NCI-H128 (cell line): ENCODE results near the gene COL4A3.
"Not testable (repeated sequence)": the region's sequence is repeated elsewhere in the genome, so short reads cannot be mapped to it uniquely, and the experiment has no call there.

Experiments used
- DNase-seq: peaks from one replicate; lab custom pipeline; 2025; ENCODE audit not compliant: unreplicated experiment; lab: John Stamatoyannopoulos, UW

COL4A3 gene

GRCh38 chr2:227154986-227155774 is 9.2 kb upstream of the COL4A3 start:
- DNase-seq, result no peak

GRCh38 chr2:227160164-227160563 is 4.3 kb upstream of the COL4A3 start:
- no peak for DNase-seq

- DNase-seq, result no peak
Measured at GRCh38 chr2:227161947-227162346, 2.5 kb upstream of the COL4A3 start.

GRCh38 chr2:227163485-227163997 is 883 bp upstream of the COL4A3 start:
- DNase-seq, result no peak

- DNase-seq, result no peak
Measured at GRCh38 chr2:227164763-227165291, 403 bp downstream of the COL4A3 start.

- DNase-seq, result not testable (repeated sequence)
Measured at GRCh38 chr2:227171779-227172178, 7.4 kb downstream of the COL4A3 start.

GRCh38 chr2:227177592-227178336 is 13.3 kb downstream of the COL4A3 start:
- no peak for DNase-seq

- DNase-seq, result no peak
Measured at GRCh38 chr2:227179988-227180685, 15.7 kb downstream of the COL4A3 start.

GRCh38 chr2:227180770-227181169 is 16.3 kb downstream of the COL4A3 start:
- no peak for DNase-seq

GRCh38 chr2:227182765-227183164 is 18.3 kb downstream of the COL4A3 start:
- no peak for DNase-seq

- DNase-seq, result no peak
Measured at GRCh38 chr2:227183657-227184367, 19.4 kb downstream of the COL4A3 start.

- no peak for DNase-seq
Measured at GRCh38 chr2:227185615-227186232, 21.3 kb downstream of the COL4A3 start.

GRCh38 chr2:227186751-227187150 is 22.3 kb downstream of the COL4A3 start:
- DNase-seq, result no peak

GRCh38 chr2:227188292-227188691 is 23.9 kb downstream of the COL4A3 start:
- DNase-seq, result no peak

- no peak for DNase-seq
Measured at GRCh38 chr2:227191367-227191766, 26.9 kb downstream of the COL4A3 start.

GRCh38 chr2:227192491-227192890 is 28.1 kb downstream of the COL4A3 start:
- no peak for DNase-seq

GRCh38 chr2:227194219-227194618 is 29.8 kb downstream of the COL4A3 start:
- no peak for DNase-seq

GRCh38 chr2:227198866-227199265 is 34.4 kb downstream of the COL4A3 start:
- no peak for DNase-seq

GRCh38 chr2:227201771-227202170 is 37.3 kb downstream of the COL4A3 start:
- DNase-seq, result no peak

GRCh38 chr2:227204452-227204851 is 40.0 kb downstream of the COL4A3 start:
- DNase-seq, result no peak
